ENCODE measurements around the gene LRSAM1. TPM values are rescaled to one million over a fixed set of nuclear protein-coding genes. Genes with fewer than 3 reads are reported as not detected.

The LRSAM1 gene
- total RNA-seq, 4 donors from 2014 or later = 13.7 to 19.6 (median 16.3) TPM

DNA sequence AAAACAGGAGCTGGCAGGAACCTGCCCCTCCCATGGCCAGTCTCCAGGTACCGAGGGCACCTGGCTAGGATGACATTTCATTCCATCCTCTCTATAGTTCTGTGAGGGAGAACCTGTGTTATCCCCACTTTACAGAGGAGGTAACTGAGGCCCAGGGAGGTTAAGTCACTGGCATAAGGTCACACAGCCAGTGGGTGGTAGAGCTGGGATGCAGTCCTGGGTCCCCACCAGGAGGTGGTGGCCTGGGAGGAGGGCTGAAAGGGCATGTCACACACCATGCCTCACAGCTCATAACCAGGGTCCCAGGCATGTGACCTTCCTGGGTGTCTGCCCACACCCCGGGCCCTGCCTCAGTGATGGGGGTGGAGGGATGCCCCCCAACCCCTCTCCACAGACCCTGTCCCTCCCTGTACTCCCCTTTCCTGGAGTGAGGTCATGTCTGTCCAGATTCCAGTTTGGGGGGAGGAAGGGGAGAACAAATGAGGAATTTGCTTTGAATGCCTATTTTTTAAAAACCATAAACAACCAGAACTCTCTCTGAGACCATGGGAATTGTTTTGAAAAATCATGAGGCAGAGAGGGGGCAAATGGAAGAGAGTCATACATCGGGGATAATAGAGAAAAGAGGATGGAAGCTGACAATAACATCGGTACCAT, 83.1 kb downstream of the LRSAM1 start:
- peaks cover under 1 to 41% of the 10 kb centered on the region in 2 donors for H3K4me1 ChIP-seq

DNA sequence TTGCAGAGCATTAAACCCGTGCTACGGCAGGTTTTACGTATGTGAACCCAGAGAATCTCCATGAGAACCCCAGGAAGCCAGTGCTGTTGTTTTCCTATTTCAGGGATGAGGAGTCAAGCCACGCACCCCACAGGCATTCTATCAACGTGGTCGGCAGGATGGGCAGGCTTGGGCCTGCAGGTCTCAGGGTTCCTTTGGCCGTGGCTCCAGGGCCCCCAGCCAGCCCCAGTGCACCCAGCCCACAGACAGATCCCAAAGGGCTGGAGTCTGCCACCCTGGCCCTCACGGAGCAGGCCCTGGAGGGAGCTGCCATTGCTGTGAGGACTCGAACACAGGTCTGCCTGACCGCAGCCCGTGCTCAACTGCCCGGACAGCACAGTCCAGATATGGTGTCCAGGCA, 83.6 kb downstream of the LRSAM1 start:
- no peak for TF ChIP-seq POLR2A (IDR thresholded peaks at IDR 0.05)
- TF ChIP-seq, protein P1, sequence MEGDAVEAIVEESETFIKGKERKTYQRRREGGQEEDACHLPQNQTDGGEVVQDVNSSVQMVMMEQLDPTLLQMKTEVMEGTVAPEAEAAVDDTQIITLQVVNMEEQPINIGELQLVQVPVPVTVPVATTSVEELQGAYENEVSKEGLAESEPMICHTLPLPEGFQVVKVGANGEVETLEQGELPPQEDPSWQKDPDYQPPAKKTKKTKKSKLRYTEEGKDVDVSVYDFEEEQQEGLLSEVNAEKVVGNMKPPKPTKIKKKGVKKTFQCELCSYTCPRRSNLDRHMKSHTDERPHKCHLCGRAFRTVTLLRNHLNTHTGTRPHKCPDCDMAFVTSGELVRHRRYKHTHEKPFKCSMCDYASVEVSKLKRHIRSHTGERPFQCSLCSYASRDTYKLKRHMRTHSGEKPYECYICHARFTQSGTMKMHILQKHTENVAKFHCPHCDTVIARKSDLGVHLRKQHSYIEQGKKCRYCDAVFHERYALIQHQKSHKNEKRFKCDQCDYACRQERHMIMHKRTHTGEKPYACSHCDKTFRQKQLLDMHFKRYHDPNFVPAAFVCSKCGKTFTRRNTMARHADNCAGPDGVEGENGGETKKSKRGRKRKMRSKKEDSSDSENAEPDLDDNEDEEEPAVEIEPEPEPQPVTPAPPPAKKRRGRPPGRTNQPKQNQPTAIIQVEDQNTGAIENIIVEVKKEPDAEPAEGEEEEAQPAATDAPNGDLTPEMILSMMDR (IDR thresholded peaks at IDR 0.05) = no peak
- Histone ChIP-seq H3K9me3 (no peaks in the 10 kb centered on the region), H3K4me3 (replicated peaks in 1 of 3) (no peak overlapping the region), H3K27me3 (no peaks in the 10 kb centered on the region), H3K27ac (peak overlapping the region in 2 of 3 donors; percentile 35 to 48), H3K4me1 (peaks cover 6 to 43% of the 10 kb centered on the region in 2 donors), H3K36me3 (peaks cover 12 to 13% of the 10 kb centered on the region in 2 donors)
- DNase-seq = no peak
- intact Hi-C loops (cut with DNase I) = no loop called here
- WGBS, 2 donors = 75 to 87% methylated on average over 10 to 11 of the region's 12 CpGs

More for the DNA sequence above, 83.1 kb downstream of the LRSAM1 start:
- Histone ChIP-seq H3K9me3 (no peaks in the 10 kb centered on the region), H3K4me3 (replicated peaks in 1 of 3) (no peak overlapping the region), H3K27ac (no peak overlapping the region), H3K36me3 (peaks cover 12 to 17% of the 10 kb centered on the region in 2 donors), H3K27me3 (no peaks in the 10 kb centered on the region)
- 82 to 87% methylated on average over 4 of the region's 4 CpGs for WGBS, 2 donors
- intact Hi-C loops (cut with DNase I) = no loop called here
- TF ChIP-seq POLR2A (IDR thresholded peaks at IDR 0.05) = no peak
- TF ChIP-seq, protein P1 (IDR thresholded peaks at IDR 0.05) = no peak
- DNase-seq = no peak

DNA sequence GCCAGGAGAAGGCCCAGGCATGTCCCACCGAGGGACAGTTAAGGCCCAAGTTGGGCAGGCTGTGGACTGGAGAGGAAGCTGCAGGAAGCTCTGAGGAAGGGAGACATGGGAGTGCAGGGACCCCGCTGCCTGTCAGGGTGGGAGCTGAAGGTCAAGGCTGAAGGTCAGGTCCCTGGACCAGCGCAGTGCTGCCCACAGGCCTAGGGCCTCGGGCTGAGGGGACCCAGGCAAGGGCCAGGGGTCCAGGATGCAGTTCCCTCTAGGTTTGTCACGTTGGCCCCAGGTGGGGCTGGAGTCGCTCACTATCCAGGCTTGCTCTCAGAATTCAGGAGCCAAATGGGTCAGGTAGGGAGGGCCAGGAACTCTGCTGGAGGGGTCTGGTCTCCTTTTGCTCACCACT, 84.1 kb downstream of the LRSAM1 start:
- Histone ChIP-seq H3K9me3 (no peaks in the 10 kb centered on the region), H3K4me1 (peaks cover 10 to 44% of the 10 kb centered on the region in 2 donors), H3K36me3 (peaks cover 9% of the 10 kb centered on the region in 2 donors), H3K4me3 (replicated peaks in 1 of 3) (no peak overlapping the region), H3K27me3 (no peaks in the 10 kb centered on the region), H3K27ac (peak overlapping the region in 2 of 3 donors; percentile 35 to 48)
- TF ChIP-seq, protein P1 (IDR thresholded peaks at IDR 0.05) = no peak
- TF ChIP-seq POLR2A (IDR thresholded peaks at IDR 0.05) = no peak
- intact Hi-C loops (cut with DNase I) = no loop called here
- WGBS, 2 donors = 91 to 96% methylated on average over 4 to 6 of the region's 6 CpGs
- DNase-seq = no peak

DNA sequence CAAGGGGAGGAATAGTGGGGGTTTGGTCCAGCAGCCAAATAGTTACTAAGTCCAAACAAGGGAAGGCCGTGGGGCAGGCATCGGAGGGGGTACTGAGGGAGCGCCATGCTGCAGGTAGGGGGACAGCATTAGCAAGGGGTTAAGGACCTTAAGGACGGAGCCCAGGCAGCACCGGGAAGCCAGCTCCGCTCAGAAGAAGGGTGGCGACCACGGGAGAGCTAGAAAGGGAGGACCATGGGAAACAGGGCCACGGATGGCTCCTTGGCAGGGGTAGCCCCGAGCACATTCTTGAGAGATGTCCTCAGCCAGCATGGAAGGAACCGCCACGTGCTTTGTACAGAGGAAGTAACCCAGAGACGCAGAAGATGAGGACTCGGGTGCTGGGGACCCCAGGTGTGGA, 84.5 kb downstream of the LRSAM1 start:
- Histone ChIP-seq H3K4me3 (replicated peaks in 1 of 3) (no peak overlapping the region), H3K9me3 (no peaks in the 10 kb centered on the region), H3K36me3 (peaks cover 4 to 5% of the 10 kb centered on the region in 2 donors), H3K27ac (peak overlapping the region in 2 of 3 donors; percentile 35 to 48), H3K27me3 (no peaks in the 10 kb centered on the region), H3K4me1 (peaks cover 15 to 49% of the 10 kb centered on the region in 2 donors)
- 80 to 82% methylated on average over 14 of the region's 14 CpGs for WGBS, 2 donors
- no peak for DNase-seq
- intact Hi-C loops (cut with DNase I) = no loop called here
- TF ChIP-seq, protein P1 (IDR thresholded peaks at IDR 0.05) = no peak
- TF ChIP-seq POLR2A (IDR thresholded peaks at IDR 0.05) = no peak

DNA sequence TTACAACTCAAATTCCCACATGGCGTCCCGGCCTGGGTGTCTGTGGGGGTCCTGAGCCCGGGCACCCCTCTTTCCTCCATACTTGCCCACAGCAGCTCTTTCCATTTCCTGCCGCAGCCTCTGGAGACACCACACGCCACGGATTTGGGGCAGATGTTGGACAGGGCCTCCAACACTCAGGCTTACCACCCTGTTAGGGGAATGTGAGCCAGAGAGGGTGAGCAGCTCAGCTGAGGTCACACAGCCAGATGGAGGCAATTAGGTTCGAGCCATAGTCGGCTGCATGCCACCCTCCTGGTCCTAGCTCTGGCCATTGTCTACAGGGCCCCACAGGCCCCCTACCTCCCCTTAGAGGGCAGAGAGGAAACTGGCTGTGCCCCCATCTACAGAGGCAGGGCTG, 85.2 kb downstream of the LRSAM1 start:
- WGBS, 2 donors = 86 to 88% methylated on average over 8 of the region's 8 CpGs

More for the DNA sequence above, 85.2 kb downstream of the LRSAM1 start:
- Histone ChIP-seq H3K9me3 (no peaks in the 10 kb centered on the region), H3K27me3 (no peaks in the 10 kb centered on the region), H3K4me1 (peaks cover 21 to 55% of the 10 kb centered on the region in 2 donors), H3K4me3 (replicated peaks in 1 of 3) (no peak overlapping the region), H3K36me3 (peaks cover 1 to 4% of the 10 kb centered on the region in 2 donors), H3K27ac (peak overlapping the region in 2 of 3 donors; percentile 35 to 48)
- no peak for DNase-seq
- TF ChIP-seq, protein P1 (IDR thresholded peaks at IDR 0.05) = no peak
- TF ChIP-seq POLR2A (IDR thresholded peaks at IDR 0.05) = no peak
- intact Hi-C loops (cut with DNase I) = no loop called here

All from thyroid gland (tissue), 4 donors.